OCI-LY7 (cell line): Measurements from ENCODE around the gene ARSK. TPM values are rescaled to one million over a fixed set of nuclear protein-coding genes. Genes with fewer than 3 reads are reported as not detected.

Experiments used
- small RNA-seq: library from RNA; depleted of rRNA; stranded (forward); fragments of <200 nt; gene quantifications from one replicate; pipeline ENCODE3, GENCODE V24; 2014
- total RNA-seq, 2 experiments: library from RNA; depleted of rRNA in 1 of 2; stranded (reverse); fragments of >200 nt in 1 of 2; shearing (Covaris generic) in 1 of 2; gene quantifications; 2 replicates each; pipeline ENCODE4 v1.2.3, GENCODE V29; 2014 to 2022

ARSK gene
- total RNA-seq, 2 experiments from 2014 or later: 5.2 to 5.9 TPM

Small RNAs within 50 kb of the gene (small RNA-seq; reads per million reads assigned to genes)
- gene RNU6-308P: not detected

Other genes with a start within 250 kb of the ARSK start
- gene FAM81B, start 163.7 kb upstream of the ARSK start, total RNA-seq (2014; rRNA removed; shearing (Covaris generic)): not detected in 2 replicates
- gene FAM81B, start 163.7 kb upstream of the ARSK start, total RNA-seq (2022): not detected in 2 replicates
- gene SKIC3, start 124 bp upstream of the ARSK start, total RNA-seq (2014; rRNA removed; shearing (Covaris generic)): 53.0 and 55.4 TPM in 2 replicates
- 73.9 and 81.2 TPM in 2 replicates for gene SKIC3, start 124 bp upstream of the ARSK start, total RNA-seq (2022)
- not detected in 2 replicates for gene GPR150, start 65.0 kb downstream of the ARSK start, total RNA-seq (2014; rRNA removed; shearing (Covaris generic))
- gene GPR150, start 65.0 kb downstream of the ARSK start, total RNA-seq (2022): not detected in 2 replicates
- gene RFESD, start 91.7 kb downstream of the ARSK start, total RNA-seq (2014; rRNA removed; shearing (Covaris generic)): 7.6 and 9.9 TPM in 2 replicates
- 7.6 and 10.9 TPM in 2 replicates for gene RFESD, start 91.7 kb downstream of the ARSK start, total RNA-seq (2022)
- gene SPATA9, start 127.9 kb downstream of the ARSK start, total RNA-seq (2014; rRNA removed; shearing (Covaris generic)): not detected in 2 replicates
- not detected in 2 replicates for gene SPATA9, start 127.9 kb downstream of the ARSK start, total RNA-seq (2022)
- 0.93 and 4.0 TPM in 2 replicates for gene RHOBTB3, start 176.2 kb downstream of the ARSK start, total RNA-seq (2014; rRNA removed; shearing (Covaris generic))
- gene RHOBTB3, start 176.2 kb downstream of the ARSK start, total RNA-seq (2022): 0.51 and 0.81 TPM in 2 replicates